ENCODE measurements around the gene TBC1D10B.

GRCh38 chr16:30394592-30395154, 24.4 kb upstream of the TBC1D10B start:
- TF ChIP-seq CTCF (IDR thresholded peaks at IDR 0.05) (no peak), POLR2A (IDR thresholded peaks at IDR 0.05) (no peak)

All from uterus (tissue), 2 donors.